HG03342 (cell line): ENCODE data around the gene ILK.

Source experiments
- ATAC-seq: cut with Tn5 transposase; IDR thresholded peaks from one replicate; pipeline ENCODE4 v1.9.1; 2021; ENCODE audit warnings: mild to moderate bottlenecking, moderate library complexity; ENCODE audit not compliant: unreplicated experiment

The ILK gene

DNA sequence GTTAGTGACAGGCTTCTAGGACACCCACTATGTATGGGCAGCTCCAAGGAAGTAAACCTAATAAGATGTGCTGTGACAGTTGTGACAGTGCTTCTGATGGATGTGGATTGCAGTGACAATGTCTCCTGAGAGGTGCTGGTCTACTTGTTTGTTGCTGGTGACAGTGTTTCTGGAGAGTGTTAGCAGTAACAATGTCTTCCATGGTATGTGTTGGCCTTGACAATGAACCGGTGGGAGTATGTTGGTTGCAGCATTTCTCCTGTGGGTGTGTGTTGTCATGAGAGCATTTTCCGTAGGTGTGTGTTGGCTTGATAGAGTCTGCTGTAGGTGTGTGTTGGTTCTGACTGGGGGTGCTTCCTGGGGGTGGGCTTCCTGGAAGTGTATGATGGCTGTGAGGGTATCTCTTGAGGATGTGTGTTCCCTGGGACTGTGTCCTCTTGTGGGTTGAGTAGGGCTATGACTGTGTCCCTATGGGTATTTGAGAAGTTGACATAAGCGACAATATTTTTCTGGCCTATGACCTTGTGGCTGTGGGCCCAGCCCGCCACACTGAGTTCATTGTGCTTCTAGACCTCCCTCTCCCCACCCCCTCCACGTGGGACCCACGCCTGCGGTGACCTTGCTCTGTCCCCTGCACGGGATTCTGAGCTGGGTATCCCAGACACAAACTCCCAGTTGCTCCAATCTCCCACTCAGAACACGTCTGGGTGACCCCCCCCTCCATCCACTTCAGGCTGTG is 50.9 kb downstream of the ILK start:
- ATAC-seq, result no peak

DNA sequence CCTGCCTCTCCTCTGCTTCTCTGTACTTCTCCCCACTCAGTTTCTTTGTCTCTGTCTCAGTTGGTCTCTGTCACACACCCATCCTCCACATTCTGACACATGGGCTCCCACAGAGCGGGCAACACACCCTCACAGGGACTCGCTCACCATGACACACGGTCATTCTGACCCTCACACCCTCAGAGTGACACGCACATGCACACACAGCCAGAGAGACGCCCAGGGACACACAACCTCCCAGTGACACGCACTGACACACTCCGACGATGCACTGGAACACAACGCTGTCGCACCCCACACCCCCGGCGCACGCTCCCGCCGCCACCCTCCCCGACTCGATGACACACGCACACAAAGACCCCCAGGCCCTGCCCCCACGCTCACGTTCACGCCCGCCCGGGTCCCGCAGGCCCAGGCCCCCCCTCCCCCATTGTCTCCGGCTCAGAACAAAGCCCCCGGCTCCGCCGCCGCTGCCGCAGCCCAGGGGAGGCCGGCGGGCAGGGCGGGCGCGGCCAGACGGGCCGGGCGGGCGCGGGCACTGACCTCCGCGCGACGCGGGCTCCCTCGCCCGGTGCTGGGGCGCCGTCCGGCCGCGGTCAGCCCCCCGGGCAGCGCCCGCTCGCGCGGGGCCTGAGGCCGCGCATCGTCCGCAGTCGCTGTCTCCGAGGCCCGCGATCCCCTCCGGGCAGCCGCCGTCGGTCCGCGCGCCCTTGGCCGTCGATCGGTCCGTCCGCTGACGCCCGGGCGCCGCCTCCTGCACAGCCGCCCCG is 51.6 kb downstream of the ILK start:
- no peak for ATAC-seq

DNA sequence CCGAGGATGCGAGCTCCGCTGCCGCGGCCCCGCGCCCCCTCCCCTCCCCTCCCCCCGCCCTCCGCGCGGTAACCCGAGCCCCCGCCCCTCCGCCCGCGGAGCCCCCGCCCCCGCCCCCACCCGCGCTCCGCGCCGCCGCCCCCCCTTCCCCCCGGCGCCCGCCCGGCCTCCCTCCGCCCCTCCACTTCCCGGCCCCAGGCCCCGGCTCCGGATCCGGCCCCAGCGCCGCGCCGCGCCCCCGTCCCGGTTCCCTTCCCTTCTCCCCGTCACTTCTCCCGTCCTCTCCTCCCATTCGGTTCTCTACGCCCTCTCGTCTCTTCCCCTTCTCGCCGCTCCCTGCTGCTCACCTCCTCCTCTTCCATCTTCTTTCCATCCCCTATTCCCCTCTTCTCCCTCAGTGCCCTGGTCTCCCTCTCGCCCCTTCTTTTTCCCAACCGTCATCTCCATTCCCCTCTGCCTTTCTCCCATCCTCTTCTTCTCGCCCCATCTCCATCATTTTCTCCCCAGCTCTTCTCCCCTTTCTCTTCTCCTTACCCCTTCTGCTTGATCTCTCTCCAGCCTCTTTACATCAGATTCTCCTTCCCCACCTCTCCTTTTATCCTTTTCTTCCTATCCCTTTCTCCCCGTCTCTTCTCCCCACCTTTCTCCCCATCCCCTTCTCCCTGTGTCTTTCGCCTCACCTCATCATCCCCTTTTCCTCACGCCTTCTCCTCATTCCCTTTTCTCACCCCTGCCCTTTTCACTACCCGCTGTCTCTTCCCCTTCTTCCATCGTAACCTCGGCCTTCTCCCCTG is 52.4 kb downstream of the ILK start, which contains the start of gene DCHS1:
TSS of gene DCHS1 (minus strand) at position 20 of the 794 bp plus-strand sequence. CDS start 14,196 bp downstream, outside the sequence.
- no peak for ATAC-seq

DNA sequence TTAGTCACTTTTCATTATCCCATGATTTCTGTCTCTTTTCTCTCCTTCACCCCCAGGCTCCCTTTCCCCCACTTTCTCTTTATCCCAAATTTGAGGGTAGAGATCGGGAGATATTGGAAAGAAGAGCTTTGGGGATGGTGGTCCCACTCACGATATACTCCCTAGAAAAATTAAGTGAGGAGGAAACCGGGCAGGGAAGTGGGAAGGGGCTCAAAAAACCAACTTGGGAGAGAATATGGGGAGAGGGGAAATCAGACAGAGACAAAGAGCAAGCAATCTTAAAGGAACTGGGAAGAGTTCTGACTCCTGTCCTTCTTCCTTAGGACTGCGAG is 53.0 kb downstream of the ILK start:
- ATAC-seq, result no peak

DNA sequence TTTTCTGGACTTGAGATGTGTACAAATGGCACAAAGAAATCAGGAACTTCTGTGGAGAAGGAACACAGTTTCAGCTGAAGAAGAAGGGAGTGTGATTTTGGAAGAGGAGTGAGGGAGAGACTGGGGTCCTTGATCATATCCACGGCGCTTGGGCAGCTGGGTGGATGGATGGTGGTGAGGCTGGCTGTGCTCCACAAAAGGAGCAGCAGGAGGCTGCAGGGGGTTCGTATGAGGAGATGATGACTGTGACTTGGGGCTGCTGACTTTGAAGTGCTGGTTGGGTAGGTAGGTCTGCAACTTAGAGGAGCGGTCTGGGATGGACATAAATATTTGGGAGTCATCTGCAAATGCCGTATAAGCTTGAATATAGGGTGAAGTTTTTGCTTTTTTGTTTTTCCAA is 53.4 kb downstream of the ILK start:
- no peak for ATAC-seq

DNA sequence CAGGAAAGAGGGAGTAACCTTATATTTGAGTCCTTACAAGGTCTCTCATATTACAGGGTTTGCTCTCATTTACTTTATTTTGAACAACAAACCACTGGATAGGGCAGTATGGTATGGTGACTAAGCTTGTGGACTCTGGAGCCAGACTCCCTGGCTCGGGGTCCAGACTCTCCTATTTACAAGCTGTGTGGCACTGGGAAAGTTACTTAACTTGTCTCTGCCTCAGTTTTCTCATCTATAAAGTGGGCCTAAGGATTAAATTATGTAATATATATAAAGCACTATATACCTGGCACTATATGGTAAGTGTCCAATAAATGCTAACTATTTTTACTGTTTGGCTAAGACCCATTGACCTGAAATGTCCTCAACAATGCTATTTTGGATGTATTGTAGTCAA is 53.8 kb downstream of the ILK start:
- ATAC-seq, result no peak

DNA sequence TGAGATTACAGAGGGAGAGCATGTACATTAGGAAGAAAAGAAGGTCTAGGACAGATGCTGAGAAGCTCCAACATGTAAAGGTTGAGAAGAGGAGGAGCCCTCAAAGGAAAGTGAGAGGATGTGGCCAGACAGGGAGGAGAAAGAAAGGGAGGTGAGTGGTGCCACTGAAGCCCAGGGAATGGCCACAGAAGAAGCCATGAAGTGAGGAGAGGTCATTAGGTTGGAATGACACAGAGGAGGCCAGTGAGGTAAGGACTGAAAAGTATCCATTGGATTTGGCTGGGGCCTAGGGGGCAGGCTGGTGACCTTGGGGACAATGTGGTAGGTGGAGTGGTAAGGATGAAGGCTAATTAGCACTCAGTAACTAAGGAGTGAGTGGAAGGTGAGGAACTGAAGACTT is 55.1 kb downstream of the ILK start:
- ATAC-seq, result no peak
